SK-N-SH (cell line): ENCODE data around the gene NODAL. TPM values are rescaled to one million over a fixed set of nuclear protein-coding genes. Genes with fewer than 3 reads are reported as not detected.

ENCODE experiments used
- CTCF ChIA-PET: fragments of 300-600, 350-600 bp; formaldehyde crosslinking; extraction: SDS; loops from one replicate; lab custom pipeline; 2021; lab: Yijun Ruan, JAX
- POLR2A ChIA-PET: fragments of 350-600 bp; sonication (Branson Sonifier 250); formaldehyde crosslinking; extraction: SDS; loops from one replicate; lab custom pipeline; 2020; ENCODE audit warnings: antibody characterized with exemption, inconsistent platforms; lab: Yijun Ruan, JAX
- DNase-seq: peaks from one replicate; pipeline ENCODE4 v3.0.0; 2012
- H2AFZ ChIP-seq: fragments of 200-600 bp; sonication (generic); 2 replicates; pipeline ENCODE4 v1.8.1; 2016; ENCODE audit warnings: antibody characterized with exemption, mild to moderate bottlenecking, low read depth
- H3F3A ChIP-seq: fragments of 200-600 bp; sonication (generic); replicated peaks from 2 replicates; pipeline ENCODE3; 2016; ENCODE audit warnings: antibody characterized with exemption, mild to moderate bottlenecking; ENCODE audit not compliant: insufficient read depth
- H3K27ac ChIP-seq, 2 experiments: fragments of 200-500 bp in 1 of 2; fragments of 200-600 bp in 1 of 2; sonication (Bioruptor generic) in 1 of 2; sonication (generic), shearing (Covaris generic) in 1 of 2; 2 replicates each; pipeline versions ENCODE4 v1.5.1 to v1.6.1; 2014 to 2016; ENCODE audit warnings: low read depth in 2 of 2, inconsistent platforms in 1 of 2, low read length in 1 of 2, mild to moderate bottlenecking in 1 of 2, mixed read lengths in 1 of 2
- H3K27me3 ChIP-seq: fragments of 200-600 bp; sonication (generic), shearing (Covaris generic); 2 replicates; pipeline ENCODE4 v1.6.1; 2016; ENCODE audit warnings: mixed run types; ENCODE audit not compliant: insufficient read depth
- H3K36me3 ChIP-seq, 2 experiments: fragments of 200-500 bp in 1 of 2; fragments of 200-600 bp in 1 of 2; sonication (Bioruptor generic) in 1 of 2; sonication (generic) in 1 of 2; replicated peaks in 1 of 2; 2 replicates each; pipeline versions ENCODE3 to v1.5.1; 2014 to 2016; ENCODE audit warnings: low read length in 1 of 2, mild to moderate bottlenecking in 1 of 2; ENCODE audit not compliant: insufficient read depth in 2 of 2, control insufficient read depth in 1 of 2
- H3K4me1 ChIP-seq, 2 experiments: fragments of 200-500 bp in 1 of 2; fragments of 200-600 bp in 1 of 2; sonication (Bioruptor generic) in 1 of 2; sonication (generic), shearing (Covaris generic) in 1 of 2; 2 replicates each; pipeline versions ENCODE4 v1.5.1 to v1.6.1; 2014 to 2016; ENCODE audit warnings: low read depth in 1 of 2, low read length in 1 of 2, mixed run types in 1 of 2; ENCODE audit not compliant: insufficient read depth in 2 of 2, control insufficient read depth in 1 of 2
- H3K4me2 ChIP-seq: fragments of 200-600 bp; sonication (generic), shearing (Covaris generic); 2 replicates; pipeline ENCODE4 v1.6.1; 2017; ENCODE audit warnings: mixed run types
- H3K4me3 ChIP-seq, 2 experiments: fragments of 200-500 bp in 1 of 2; fragments of 200-600 bp in 1 of 2; sonication (Bioruptor generic) in 1 of 2; sonication (generic), shearing (Covaris generic) in 1 of 2; 2 replicates each; pipeline versions ENCODE4 v1.5.1 to v1.8.1; 2014 to 2016; ENCODE audit warnings: low read depth in 2 of 2, inconsistent platforms in 1 of 2, low read length in 1 of 2, mild to moderate bottlenecking in 1 of 2, mixed read lengths in 1 of 2, moderate library complexity in 1 of 2
- H3K79me2 ChIP-seq: fragments of 200-600 bp; sonication (generic); 2 replicates; pipeline ENCODE4 v1.8.1; 2017; ENCODE audit warnings: mild to moderate bottlenecking; ENCODE audit not compliant: insufficient read depth
- H3K9ac ChIP-seq: fragments of 200-600 bp; sonication (generic); 2 replicates; pipeline ENCODE4 v1.6.1; 2017; ENCODE audit warnings: mixed run types
- H3K9me2 ChIP-seq: fragments of 200-600 bp; sonication (generic); 2 replicates; pipeline ENCODE4 v1.6.1; 2017; ENCODE audit warnings: mixed run types
- H3K9me3 ChIP-seq: fragments of 200-600 bp; sonication (generic); 2 replicates; pipeline ENCODE4 v1.6.1; 2017; ENCODE audit warnings: mixed run types, mild to moderate bottlenecking, moderate library complexity
- H4K20me1 ChIP-seq: fragments of 200-600 bp; sonication (generic); 2 replicates; pipeline ENCODE4 v1.6.1; 2017; ENCODE audit warnings: mild to moderate bottlenecking, mixed run types; ENCODE audit not compliant: insufficient read depth
- EZH2phosphoT487 ChIP-seq: fragments of 200-600 bp; sonication (generic); IDR thresholded peaks from 2 replicates; pipeline ENCODE4 v1.6.1; 2017; ENCODE audit warnings: low read depth, mixed run types, mild to moderate bottlenecking, antibody characterized with exemption, moderate library complexity, borderline replicate concordance
- FOSL2 ChIP-seq: IDR thresholded peaks from 2 replicates; pipeline ENCODE4 v1.4.0; 2012; ENCODE audit warnings: low read depth, mild to moderate bottlenecking, moderate library complexity, borderline replicate concordance
- GABPA ChIP-seq: IDR thresholded peaks from 2 replicates; pipeline ENCODE4 v1.4.0; 2012; ENCODE audit warnings: low read depth, mild to moderate bottlenecking
- GATA2 ChIP-seq: sonication (generic); formaldehyde crosslinking; IDR thresholded peaks from 2 replicates; pipeline ENCODE4 v1.5.0; 2020; ENCODE audit warnings: mild to moderate bottlenecking, missing genetic modification reagents
- JUND ChIP-seq: IDR thresholded peaks from 2 replicates; pipeline ENCODE4 v1.4.0; 2012
- NFIC ChIP-seq: IDR thresholded peaks from 2 replicates; pipeline ENCODE4 v1.4.0; 2012; ENCODE audit warnings: borderline replicate concordance
- POLR2AphosphoS5 ChIP-seq: IDR thresholded peaks from 2 replicates; pipeline ENCODE4 v1.6.1; 2012; ENCODE audit warnings: low read depth, low read length
- RAD21 ChIP-seq: IDR thresholded peaks from 2 replicates; pipeline ENCODE4 v1.6.1; 2012; ENCODE audit warnings: mild to moderate bottlenecking, low read length
- RFX5 ChIP-seq: IDR thresholded peaks from 2 replicates; pipeline ENCODE4 v1.6.1; 2012; ENCODE audit warnings: mild to moderate bottlenecking, improper control_type of control experiment, low read length
- SIN3A ChIP-seq: IDR thresholded peaks from 2 replicates; pipeline ENCODE4 v1.6.1; 2012; ENCODE audit warnings: low read depth, mild to moderate bottlenecking, low read length, moderate library complexity, borderline replicate concordance
- TCF12 ChIP-seq: IDR thresholded peaks from 2 replicates; pipeline ENCODE4 v1.4.0; 2012
- TEAD4 ChIP-seq: IDR thresholded peaks from 2 replicates; pipeline ENCODE4 v1.4.0; 2012; ENCODE audit warnings: mild to moderate bottlenecking, borderline replicate concordance; ENCODE audit not compliant: insufficient read depth
- WGBS: methylation state at CpG from one replicate; pipeline ENCODE4 v1.1.6; 2017; ENCODE audit warnings: low lambda C conversion rate; 5-methylcytosine and 5-hydroxymethylcytosine counted together
- polyA plus RNA-seq, 3 experiments: library from polyadenylated mRNA; depleted of rRNA; stranded (reverse); fragments of >200 nt; gene quantifications; 2 replicates each; pipeline ENCODE4 v1.2.3, GENCODE V29; 2012
- TF ChIP-seq, protein P1 (sequence below): fragments of 150-350 bp; IDR thresholded peaks from 2 replicates; pipeline ENCODE4 v1.6.1; 2016; ENCODE audit warnings: mild to moderate bottlenecking, low read depth, low read length
- TF ChIP-seq, protein P2 (sequence below): IDR thresholded peaks from 2 replicates; pipeline ENCODE4; 2012
- TF ChIP-seq, protein P3 (sequence below): IDR thresholded peaks from 2 replicates; pipeline ENCODE4 v1.4.0; 2012; ENCODE audit warnings: low read depth, borderline replicate concordance
- TF ChIP-seq, protein P4 (sequence below): fragments of 200-600 bp; sonication (generic); IDR thresholded peaks from 2 replicates; pipeline ENCODE4 v1.6.1; 2017; ENCODE audit warnings: antibody characterized with exemption, mild to moderate bottlenecking, moderate library complexity

Gene NODAL
- polyA plus RNA-seq, 1 of the 3 experiments (the other 2 are of a cell fraction) = not detected

DNA sequence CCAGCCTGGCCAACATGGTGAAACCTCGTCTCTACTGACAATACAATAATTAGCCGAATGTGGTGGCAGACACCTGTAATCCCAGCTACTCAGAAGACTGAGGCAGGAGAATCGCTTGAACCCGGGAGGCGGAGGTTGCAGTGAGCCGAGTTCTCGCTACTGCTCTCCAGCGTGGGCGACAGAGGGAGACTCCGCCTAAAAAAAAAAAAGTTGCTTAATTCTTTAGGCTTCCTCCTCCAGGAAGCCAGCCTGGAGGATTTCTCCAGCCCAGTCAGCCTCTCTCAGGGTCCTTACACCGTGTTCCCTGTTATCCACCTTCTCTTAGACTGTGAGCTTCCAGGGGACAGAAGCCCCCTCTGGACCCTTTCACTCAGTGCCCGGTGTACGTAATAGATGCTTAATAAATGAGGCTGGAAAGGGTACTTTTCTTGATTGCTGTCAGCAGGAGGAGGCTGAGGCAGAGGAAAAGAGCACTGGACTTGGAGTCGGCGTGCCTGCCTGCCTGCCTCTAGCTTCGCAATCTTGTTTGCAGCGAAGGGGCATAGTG, 16.4 kb upstream of the NODAL start:
- no peak for DNase-seq
- H3K9me3 ChIP-seq = no peaks in the 10 kb centered on the region
- TF ChIP-seq NFIC = no peak
- no peak for TF ChIP-seq EZH2phosphoT487
- no peak for TF ChIP-seq FOSL2
- no peak for TF ChIP-seq SIN3A
- TF ChIP-seq, protein P1, sequence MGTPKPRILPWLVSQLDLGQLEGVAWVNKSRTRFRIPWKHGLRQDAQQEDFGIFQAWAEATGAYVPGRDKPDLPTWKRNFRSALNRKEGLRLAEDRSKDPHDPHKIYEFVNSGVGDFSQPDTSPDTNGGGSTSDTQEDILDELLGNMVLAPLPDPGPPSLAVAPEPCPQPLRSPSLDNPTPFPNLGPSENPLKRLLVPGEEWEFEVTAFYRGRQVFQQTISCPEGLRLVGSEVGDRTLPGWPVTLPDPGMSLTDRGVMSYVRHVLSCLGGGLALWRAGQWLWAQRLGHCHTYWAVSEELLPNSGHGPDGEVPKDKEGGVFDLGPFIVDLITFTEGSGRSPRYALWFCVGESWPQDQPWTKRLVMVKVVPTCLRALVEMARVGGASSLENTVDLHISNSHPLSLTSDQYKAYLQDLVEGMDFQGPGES = no peak
- TF ChIP-seq, protein P2, sequence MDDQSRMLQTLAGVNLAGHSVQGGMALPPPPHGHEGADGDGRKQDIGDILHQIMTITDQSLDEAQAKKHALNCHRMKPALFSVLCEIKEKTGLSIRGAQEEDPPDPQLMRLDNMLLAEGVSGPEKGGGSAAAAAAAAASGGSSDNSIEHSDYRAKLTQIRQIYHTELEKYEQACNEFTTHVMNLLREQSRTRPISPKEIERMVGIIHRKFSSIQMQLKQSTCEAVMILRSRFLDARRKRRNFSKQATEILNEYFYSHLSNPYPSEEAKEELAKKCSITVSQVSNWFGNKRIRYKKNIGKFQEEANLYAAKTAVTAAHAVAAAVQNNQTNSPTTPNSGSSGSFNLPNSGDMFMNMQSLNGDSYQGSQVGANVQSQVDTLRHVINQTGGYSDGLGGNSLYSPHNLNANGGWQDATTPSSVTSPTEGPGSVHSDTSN = no peak
- no peak for TF ChIP-seq GABPA
- no peak for TF ChIP-seq RFX5
- TF ChIP-seq, protein P3, sequence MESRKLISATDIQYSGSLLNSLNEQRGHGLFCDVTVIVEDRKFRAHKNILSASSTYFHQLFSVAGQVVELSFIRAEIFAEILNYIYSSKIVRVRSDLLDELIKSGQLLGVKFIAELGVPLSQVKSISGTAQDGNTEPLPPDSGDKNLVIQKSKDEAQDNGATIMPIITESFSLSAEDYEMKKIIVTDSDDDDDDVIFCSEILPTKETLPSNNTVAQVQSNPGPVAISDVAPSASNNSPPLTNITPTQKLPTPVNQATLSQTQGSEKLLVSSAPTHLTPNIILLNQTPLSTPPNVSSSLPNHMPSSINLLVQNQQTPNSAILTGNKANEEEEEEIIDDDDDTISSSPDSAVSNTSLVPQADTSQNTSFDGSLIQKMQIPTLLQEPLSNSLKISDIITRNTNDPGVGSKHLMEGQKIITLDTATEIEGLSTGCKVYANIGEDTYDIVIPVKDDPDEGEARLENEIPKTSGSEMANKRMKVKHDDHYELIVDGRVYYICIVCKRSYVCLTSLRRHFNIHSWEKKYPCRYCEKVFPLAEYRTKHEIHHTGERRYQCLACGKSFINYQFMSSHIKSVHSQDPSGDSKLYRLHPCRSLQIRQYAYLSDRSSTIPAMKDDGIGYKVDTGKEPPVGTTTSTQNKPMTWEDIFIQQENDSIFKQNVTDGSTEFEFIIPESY = no peak
- no peak for TF ChIP-seq POLR2AphosphoS5
- TF ChIP-seq RAD21 = no peak
- TF ChIP-seq JUND = no peak
- TF ChIP-seq GATA2 (CRISPR knock-in tag) = no peak
- H3K4me3 ChIP-seq = peak overlapping the region in 1 of 2 experiments; percentile 36; a peak in 1 of 4 replicates
- no peak overlapping the region for H3K9ac ChIP-seq
- no peaks in the 10 kb centered on the region for H3K36me3 ChIP-seq
- peak overlapping the region; percentile 69; the same call in 1 of the 2 replicates for H2AFZ ChIP-seq
- no peaks in the 10 kb centered on the region; the same call in 1 of the 2 replicates for H3K27me3 ChIP-seq
- peaks cover 0 to 18% of the 10 kb centered on the region in 2 experiments; a peak in 1 of 4 replicates for H3K4me1 ChIP-seq
- H3K79me2 ChIP-seq = no peaks in the 10 kb centered on the region
- POLR2A ChIA-PET = no interaction called here
- no peak overlapping the region for H3K27ac ChIP-seq
- H3F3A ChIP-seq = no peaks in the 10 kb centered on the region
- H3K4me2 ChIP-seq = peak overlapping the region; percentile 69
- CTCF ChIA-PET = interaction anchor here (1.2 to 7.0 kb wide), 4 partner anchors 81 to 236 kb away, joined by 3 to 190 read pairs (median 30); no protein-coding TSS in a partner anchor
- H4K20me1 ChIP-seq = no peaks in the 10 kb centered on the region
- no peaks in the 10 kb centered on the region for H3K9me2 ChIP-seq
- WGBS = 83% methylated on average over 11 of the region's 17 CpGs

DNA sequence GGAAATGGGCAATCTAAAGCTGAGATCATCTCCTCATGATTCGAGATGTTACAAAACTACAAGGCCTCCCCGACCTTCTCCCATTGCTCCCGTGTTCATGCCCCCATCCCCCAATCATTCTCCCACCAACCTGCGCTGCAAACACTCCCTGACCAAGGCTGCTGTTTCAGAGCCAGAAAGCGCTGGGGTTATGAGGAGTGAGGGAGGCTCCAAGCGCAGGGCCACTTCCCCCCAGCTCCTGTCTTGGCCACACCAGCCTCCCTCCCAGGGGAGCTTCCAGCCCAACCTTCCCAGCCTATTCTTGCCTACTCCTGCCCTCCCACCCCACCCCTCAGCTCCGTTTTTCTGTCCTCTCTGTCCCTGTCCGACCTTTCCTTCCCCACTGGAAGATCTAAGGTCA, 14.7 kb upstream of the NODAL start:
- 68% methylated on average over 8 of the region's 8 CpGs for WGBS

More for the DNA sequence above, 14.7 kb upstream of the NODAL start:
- H3K9me2 ChIP-seq = no peaks in the 10 kb centered on the region
- H3K9ac ChIP-seq = no peak overlapping the region
- H3K79me2 ChIP-seq = no peaks in the 10 kb centered on the region
- ChIA-PET POLR2A (no interaction called here), CTCF (interaction anchor here (0.6 to 2.0 kb wide), 3 partner anchors 11 to 93 kb away, joined by 3 to 6 read pairs (median 4); no protein-coding TSS in a partner anchor)
- no peak overlapping the region for H2AFZ ChIP-seq
- no peaks in the 10 kb centered on the region for H4K20me1 ChIP-seq
- H3K9me3 ChIP-seq = no peaks in the 10 kb centered on the region
- peaks cover 0 to 12% of the 10 kb centered on the region in 2 experiments; a peak in 1 of 4 replicates for H3K4me1 ChIP-seq
- H3K27ac ChIP-seq = no peak overlapping the region
- TF ChIP-seq TEAD4 (no peak), TCF12 (no peak), GABPA (no peak)
- TF ChIP-seq, protein P4, sequence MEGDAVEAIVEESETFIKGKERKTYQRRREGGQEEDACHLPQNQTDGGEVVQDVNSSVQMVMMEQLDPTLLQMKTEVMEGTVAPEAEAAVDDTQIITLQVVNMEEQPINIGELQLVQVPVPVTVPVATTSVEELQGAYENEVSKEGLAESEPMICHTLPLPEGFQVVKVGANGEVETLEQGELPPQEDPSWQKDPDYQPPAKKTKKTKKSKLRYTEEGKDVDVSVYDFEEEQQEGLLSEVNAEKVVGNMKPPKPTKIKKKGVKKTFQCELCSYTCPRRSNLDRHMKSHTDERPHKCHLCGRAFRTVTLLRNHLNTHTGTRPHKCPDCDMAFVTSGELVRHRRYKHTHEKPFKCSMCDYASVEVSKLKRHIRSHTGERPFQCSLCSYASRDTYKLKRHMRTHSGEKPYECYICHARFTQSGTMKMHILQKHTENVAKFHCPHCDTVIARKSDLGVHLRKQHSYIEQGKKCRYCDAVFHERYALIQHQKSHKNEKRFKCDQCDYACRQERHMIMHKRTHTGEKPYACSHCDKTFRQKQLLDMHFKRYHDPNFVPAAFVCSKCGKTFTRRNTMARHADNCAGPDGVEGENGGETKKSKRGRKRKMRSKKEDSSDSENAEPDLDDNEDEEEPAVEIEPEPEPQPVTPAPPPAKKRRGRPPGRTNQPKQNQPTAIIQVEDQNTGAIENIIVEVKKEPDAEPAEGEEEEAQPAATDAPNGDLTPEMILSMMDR = no peak
- TF ChIP-seq, protein P1 = no peak
- H3F3A ChIP-seq = no peaks in the 10 kb centered on the region
- no peak overlapping the region for H3K4me3 ChIP-seq
- H3K4me2 ChIP-seq = no peak overlapping the region
- no peaks in the 10 kb centered on the region for H3K36me3 ChIP-seq
- DNase-seq = no peak
- H3K27me3 ChIP-seq = peaks cover 5% of the 10 kb centered on the region; the same call in 1 of the 2 replicates
